COR-L47 (cell line): ENCODE data around the gene ABCB11.
A peak's percentile ranks its signal among the peaks of the same experiment; 100 is the strongest.
"Not testable (repeated sequence)": the region's sequence is repeated elsewhere in the genome, so short reads cannot be mapped to it uniquely, and the experiment has no call there.

Source experiments
- DNase-seq: peaks from one replicate; lab custom pipeline; 2025; lab: John Stamatoyannopoulos, UW

ABCB11 gene

GRCh38 chr2:168974428-168974827 lies 56.7 kb downstream of the ABCB11 start:
- DNase-seq = no peak

DNA sequence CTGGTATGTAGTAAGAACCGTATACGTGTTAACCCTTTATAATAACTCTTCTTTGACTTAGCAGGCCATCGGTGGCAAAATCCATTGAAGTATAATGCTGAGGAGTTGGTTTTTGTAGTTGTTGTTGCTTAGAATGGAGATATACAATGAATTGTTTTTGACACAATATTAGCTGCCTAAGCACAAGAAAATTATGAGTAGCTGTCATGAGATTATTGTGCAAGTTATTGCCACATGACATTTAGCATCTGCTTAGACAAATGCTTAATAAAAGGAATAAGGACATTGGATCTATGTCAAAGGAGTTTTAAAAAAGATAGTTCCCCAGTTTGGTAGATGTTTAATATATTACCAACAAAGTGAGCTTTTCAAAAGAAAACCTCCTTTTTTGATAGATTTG lies 59.9 kb downstream of the ABCB11 start:
- DNase-seq = no peak

DNA sequence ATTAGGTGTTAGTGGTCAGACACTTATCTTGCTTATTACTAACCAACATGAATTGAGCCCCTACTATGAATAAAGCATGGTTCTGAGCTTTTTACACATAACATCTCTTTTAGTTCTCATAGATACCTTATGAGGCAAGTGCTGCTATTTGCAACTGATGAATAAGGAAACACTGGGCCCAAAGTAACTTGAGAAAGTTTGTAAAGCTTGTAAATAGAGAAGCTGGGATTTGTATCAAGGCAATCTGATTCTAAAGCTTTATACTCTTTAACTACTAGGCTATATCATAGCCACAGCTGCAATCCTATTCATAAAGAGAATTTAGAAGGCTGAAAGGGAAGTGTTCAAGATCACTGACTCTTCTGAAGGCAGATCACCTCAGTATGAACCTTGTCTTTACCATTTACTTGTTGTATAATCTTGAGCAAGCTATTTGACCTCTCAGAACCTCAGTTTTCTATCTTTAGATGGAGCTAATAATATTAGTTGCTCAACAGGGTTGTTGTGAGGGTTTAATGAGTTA lies 60.4 kb downstream of the ABCB11 start:
- DNase-seq = no peak

- no peak for DNase-seq
Measured at GRCh38 chr2:168969865-168970264, 61.3 kb downstream of the ABCB11 start.

DNA sequence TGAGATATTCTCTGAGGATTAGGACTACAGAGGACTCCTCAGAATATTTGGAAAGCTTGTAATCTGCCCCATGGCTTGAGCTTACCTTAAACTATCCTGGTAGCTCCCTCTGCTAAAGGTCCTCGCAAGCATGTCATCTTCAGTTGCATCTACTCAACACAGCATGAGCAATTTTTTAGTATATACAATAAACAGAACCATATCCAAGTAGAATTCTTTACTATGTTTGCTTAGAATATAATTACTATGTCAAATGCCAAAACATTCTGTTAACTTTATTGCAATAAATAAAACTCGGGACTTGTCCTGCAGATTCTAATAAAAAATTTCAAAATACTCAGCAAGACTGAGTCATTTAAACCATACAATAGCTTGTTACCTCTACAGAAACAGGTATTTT lies 62.8 kb downstream of the ABCB11 start:
- DNase-seq = no peak

DNA sequence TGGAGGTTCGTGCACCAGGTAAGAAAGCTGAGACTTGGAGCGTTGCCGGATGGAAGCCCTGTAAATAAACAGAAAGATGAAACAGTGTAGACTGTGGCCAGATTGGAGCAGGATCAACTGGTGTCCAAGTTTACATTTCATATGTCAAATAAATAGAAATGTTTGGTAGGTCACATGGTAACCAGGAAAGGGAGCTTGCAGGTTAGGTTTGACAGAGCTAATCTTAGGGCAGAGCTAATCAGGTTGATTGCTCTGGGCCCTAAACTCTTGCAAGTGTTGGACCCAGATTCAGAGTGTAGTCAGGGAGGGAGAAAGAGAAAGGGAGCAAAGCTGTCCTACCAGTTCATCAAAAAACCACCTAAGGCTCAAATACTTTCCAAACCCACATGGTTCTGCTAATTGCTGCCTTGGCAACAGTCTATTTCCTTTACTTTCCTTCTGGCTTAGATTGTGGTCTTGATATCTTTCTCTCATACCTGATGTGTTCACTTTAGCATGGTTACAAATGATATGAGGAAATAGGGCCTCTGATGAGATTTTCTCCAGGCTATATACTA lies 66.8 kb downstream of the ABCB11 start:
- no peak for DNase-seq

DNA sequence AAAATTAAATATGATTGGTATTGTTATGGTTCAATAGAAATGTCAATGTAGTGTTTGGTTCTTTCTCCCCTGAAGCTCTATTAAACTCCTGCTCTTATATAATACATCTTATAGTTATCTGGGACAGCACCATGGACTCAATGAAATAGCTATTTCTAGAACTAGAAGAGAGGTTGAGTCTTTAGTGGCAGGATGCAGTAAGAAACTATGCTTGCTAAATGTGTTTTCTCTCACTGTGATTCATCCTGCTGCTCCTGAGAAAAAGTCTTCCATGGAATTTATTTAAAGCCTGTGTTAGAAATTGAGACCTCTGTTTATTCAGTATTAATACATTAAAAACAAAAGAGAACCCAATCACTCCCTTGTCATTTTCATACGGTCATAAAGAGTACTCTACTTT lies 68.5 kb downstream of the ABCB11 start:
- DNase-seq = no peak

DNA sequence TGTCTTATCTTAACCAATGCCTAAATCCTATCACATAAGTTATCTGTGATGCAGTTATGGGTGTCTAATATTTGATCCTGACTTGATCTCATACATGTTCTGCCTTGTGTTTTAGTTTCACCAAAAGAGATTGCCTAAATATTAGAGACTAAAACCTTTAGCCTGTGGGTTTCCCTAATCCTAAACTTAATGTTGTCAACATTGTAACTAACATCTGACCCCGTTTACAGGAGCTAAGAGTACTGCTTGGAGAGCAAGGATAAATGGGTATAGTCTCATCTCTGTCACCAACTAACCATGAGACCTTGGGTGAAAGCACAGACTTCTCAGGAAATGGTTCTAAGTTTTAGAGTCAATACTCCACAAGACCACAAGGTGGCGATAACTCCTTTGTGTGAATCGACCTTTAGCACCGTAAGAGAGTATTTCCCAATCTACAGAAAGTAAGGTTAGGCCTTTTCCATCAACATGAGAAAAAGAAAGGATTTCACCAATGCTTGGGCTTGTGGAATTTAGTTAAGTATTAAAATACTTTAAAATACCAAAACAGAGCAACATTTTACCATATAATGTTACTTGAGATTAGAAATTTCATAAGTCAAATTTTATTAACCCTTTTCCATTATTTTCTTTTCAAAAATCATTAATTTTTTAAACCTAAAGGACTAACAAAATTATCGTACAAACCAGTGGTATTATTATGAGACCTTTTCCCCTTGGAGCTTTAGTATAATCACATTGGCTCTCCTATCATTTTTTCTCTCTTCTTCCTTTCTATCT lies 69.5 kb downstream of the ABCB11 start:
- DNase-seq = peak; percentile 43

DNA sequence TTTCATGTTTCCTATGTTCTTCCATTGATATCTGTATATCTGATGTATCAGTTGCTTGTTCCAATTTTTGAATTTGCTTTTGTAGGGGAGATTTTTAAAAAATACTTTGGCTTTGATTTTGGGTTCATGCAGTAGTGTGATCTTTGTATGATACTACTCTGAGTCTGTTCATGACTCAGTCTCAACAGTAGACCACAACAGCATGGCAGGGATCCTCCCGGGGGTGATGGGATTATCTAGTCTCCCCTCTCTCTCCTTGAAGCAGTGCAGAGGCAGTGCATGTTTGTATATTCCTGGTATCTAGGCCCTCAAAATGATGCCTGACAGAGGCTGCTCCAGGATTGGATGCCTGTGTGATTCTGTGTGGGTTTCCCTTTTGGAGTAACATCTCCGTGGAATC lies 74.7 kb downstream of the ABCB11 start:
- DNase-seq = no peak

GRCh38 chr2:168955321-168955720 lies 75.8 kb downstream of the ABCB11 start:
- DNase-seq = no peak

GRCh38 chr2:168954256-168954655 lies 76.9 kb downstream of the ABCB11 start:
- no peak for DNase-seq

- no peak for DNase-seq
Measured at GRCh38 chr2:168952424-168952823, 78.7 kb downstream of the ABCB11 start.

DNA sequence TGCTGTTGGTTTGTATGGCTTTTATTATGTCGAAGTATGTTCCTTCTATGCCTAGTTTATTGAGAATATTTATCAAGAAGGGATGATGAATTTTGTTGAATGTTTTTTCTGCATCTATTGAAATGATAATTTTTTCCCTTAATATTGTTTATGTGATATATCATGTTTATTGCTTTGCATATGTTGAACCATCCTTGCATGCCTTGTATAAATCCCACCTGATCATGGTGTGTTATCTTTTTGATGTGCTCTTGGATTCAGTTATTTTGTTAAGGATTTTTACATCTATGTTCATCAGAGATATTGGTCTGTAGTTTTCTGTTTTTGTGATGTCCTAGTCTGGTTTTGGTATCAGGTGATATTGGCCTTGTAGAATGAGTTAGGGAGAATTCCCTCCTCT lies 79.3 kb downstream of the ABCB11 start:
- DNase-seq = no peak

GRCh38 chr2:168949324-168949723 lies 81.8 kb downstream of the ABCB11 start:
- DNase-seq = no peak

DNA sequence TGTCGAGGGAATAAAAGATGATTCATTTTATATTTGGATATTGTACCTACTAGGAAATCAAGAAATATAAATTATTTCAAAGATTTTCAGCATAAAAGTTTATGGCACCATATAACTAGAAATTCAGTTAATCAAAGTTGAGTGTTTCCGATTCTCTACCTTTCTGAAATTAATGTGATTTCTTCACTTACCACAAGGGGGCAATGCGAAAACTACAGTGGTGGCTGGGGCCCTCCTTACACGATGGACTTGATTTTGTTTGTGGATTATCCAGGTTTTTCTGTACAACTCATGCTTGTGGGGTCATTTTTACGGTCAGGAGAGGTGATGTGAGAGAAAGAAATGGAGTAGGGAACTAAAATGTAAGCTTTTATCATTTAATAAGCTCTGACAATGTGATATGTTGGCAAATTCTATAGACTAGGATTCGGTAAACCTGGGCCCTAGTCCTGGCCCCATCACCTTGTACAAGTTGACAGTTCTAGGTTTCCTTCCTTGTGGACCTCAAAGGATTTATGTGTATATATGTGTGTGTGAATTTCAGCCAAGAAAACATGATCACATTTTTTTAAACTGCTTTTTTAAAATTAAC lies 82.4 kb downstream of the ABCB11 start:
- DNase-seq = no peak

- DNase-seq = no peak
Measured at GRCh38 chr2:168945508-168945907, 85.6 kb downstream of the ABCB11 start.

GRCh38 chr2:168944065-168944464 lies 87.1 kb downstream of the ABCB11 start:
- no peak for DNase-seq

DNA sequence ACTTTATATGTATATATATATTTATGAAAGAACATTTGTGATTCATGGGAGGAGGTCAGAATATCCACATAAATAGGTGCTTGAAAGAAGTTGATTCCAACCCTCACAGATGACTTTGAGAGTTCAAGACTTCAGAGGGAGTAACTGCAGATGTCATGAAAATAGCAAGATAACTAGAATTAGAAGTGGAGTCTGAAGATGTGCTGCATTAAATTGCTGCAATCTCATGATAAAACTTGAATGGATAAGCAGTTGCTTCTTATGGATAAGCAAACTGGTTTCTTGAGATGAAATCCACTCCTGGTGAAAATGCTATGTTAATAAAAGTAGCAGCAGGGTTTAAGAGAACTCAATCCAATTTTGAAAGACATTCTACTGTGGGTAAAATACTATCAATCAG lies 89.8 kb downstream of the ABCB11 start:
- no peak for DNase-seq

GRCh38 chr2:168939918-168940317 lies 91.2 kb downstream of the ABCB11 start:
- DNase-seq = no peak

DNA sequence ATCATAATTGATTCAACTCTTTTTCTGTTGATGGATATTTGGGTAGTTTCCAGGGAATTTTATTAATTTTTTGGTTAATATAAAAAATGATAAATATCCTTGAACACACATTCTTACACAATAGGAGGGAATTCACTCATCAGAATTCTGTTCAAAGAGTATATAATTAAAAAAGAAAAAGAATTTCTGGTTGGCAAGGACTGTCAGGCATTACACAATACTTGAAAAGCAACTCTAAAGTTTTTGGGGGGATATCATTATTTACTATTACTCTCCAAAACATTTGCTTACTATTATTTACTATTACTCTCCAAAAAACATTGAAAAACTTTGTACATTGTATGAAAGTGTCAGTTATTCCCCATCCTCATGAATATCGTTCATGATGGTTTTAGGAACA lies 92.1 kb downstream of the ABCB11 start:
- no peak for DNase-seq

GRCh38 chr2:168935810-168936581 lies 95.1 kb downstream of the ABCB11 start:
- no peak for DNase-seq

DNA sequence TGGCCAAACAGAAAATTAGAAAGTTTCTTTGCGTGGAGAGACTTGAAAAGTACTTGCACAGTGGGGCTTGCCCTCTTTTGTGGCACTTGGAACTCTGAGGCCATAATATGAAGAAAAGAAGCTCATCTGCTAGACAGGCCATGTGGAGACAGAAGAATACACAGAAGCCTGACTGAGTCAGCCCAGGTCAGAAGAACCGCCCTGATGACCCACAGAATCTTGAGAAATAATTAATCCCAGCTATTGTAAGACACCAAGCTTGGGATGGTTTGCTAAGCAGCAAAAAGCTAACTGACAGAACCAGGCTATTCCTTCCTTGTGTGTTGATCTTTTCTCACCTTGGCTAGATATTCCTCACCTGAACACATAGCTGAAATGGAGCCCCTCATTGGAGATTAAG lies 96.3 kb downstream of the ABCB11 start:
- DNase-seq = no peak

- DNase-seq = not testable (repeated sequence)
Measured at GRCh38 chr2:168932174-168932573, 99.0 kb downstream of the ABCB11 start.
